Retinal pigment epithelial cell (primary cell): Measurements from ENCODE around the gene COPG2.
"Not testable (repeated sequence)": the region's sequence is repeated elsewhere in the genome, so short reads cannot be mapped to it uniquely, and the experiment has no call there.

Experiments
- DNase-seq: peaks from one replicate; pipeline ENCODE4 v3.0.0-alpha.2; 2010; ENCODE audit warnings: low read depth
- H3K4me3 ChIP-seq: 2 replicates; pipeline ENCODE4 v1.5.1; 2011; ENCODE audit warnings: mild to moderate bottlenecking, low read length, control low read depth, moderate library complexity
- TF ChIP-seq, protein P1 (sequence below): conservative IDR thresholded peaks from 2 replicates; pipeline ENCODE4 v1.5.1; 2011; ENCODE audit warnings: low read depth, low read length, control low read depth, inconsistent platforms

COPG2 gene

DNA sequence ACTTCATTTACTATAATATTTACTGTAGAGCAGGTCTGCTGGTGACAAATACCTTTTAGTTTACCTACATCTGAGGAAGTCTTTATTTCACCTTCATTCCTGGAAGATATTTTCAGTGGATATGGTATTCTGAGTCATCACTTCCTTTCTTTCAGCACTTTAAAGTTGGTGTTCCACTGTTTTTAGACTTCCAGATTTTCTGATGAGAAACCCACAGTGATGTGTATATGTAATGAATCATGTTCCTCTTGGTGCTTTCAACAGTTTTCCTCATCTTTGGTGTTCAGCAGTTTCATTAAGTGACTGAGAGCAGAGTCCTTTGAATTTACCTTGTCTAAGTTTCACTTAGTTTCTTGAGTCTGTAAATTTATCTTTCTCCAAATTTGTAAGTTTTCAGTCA is 36.4 kb downstream of the COPG2 start:
- H3K4me3 ChIP-seq = no peak overlapping the region
- DNase-seq = no peak
- TF ChIP-seq, protein P1, sequence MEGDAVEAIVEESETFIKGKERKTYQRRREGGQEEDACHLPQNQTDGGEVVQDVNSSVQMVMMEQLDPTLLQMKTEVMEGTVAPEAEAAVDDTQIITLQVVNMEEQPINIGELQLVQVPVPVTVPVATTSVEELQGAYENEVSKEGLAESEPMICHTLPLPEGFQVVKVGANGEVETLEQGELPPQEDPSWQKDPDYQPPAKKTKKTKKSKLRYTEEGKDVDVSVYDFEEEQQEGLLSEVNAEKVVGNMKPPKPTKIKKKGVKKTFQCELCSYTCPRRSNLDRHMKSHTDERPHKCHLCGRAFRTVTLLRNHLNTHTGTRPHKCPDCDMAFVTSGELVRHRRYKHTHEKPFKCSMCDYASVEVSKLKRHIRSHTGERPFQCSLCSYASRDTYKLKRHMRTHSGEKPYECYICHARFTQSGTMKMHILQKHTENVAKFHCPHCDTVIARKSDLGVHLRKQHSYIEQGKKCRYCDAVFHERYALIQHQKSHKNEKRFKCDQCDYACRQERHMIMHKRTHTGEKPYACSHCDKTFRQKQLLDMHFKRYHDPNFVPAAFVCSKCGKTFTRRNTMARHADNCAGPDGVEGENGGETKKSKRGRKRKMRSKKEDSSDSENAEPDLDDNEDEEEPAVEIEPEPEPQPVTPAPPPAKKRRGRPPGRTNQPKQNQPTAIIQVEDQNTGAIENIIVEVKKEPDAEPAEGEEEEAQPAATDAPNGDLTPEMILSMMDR = no peak

DNA sequence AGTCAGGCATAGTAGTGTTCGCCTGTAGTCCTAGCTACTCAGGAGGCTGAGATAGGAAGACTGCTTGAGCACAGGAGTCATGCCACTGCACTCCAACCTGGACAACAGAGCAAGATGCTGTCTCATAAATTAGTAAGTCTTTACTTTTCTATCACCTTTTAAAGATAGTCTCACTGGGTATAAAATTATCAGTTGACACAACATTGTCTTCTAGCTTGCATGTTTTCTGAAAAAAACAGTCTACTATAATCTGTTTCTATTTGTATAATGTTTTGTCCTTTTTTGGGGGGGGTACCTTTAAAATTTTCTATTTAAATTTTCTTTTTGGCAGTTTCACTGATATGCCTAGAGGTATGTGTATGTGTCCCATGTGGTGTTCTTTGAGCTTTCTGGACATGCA is 39.6 kb downstream of the COPG2 start:
- no peak overlapping the region for H3K4me3 ChIP-seq
- DNase-seq = no peak
- TF ChIP-seq, protein P1 = no peak

DNA sequence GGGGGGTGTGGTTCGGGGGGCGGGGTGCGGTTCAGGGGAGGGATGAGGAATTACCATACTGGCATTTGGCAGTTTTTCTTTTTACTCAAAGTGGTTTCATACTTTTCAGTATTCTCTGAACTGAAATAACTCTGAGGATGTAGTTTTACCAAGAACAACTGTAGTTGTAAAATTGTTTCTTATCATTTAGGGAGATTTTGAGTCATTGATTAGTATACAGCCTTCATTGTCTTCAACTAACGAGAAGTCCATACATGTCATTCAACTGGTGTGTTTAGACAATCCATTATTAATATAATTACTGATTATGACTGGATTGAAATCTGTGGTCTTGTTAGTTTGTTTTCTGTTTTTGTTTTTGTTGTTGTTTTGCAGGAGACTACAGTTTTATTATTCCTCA is 40.8 kb downstream of the COPG2 start:
- DNase-seq = no peak
- no peak overlapping the region for H3K4me3 ChIP-seq
- TF ChIP-seq, protein P1 = no peak

DNA sequence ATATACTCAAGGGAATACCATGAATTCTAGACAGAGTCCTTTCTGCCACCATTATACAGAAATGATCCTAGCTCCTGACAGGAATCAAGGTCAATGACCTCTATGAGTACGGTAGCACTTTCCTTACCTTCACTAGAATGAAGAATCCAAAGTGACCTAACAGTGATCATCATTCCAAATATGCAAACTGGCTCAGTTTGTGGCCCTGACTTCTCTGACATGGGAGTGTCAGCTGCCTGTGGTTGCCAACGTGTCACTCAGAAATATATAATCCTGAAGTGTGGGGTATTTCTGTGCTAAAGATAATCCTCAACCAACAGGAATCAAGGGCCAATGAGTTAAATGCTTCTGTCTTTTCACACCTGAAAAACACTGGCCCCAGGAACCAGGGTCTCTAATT is 45.7 kb downstream of the COPG2 start:
- TF ChIP-seq, protein P1 = no peak
- no peak overlapping the region for H3K4me3 ChIP-seq
- DNase-seq = peak; percentile 1

DNA sequence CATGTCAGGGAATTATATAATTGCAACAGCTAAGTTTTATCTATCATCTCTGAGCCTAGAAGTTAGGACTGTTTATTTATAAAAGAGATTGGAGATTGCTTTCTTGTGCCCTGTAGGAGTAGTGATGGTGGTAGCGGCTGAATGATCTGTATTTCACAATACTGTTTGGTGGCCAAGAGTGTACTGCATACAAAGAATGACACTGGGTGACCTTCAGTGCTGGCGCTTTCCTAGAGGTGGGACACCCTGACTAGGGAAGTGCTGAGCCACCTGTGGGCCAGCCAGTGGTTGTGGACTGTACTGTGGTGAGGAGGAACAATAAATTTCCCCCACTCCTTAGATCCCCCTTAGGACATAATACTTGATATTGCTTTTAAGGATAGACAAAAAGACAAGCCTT is 53.0 kb downstream of the COPG2 start:
- no peak overlapping the region for H3K4me3 ChIP-seq
- TF ChIP-seq, protein P1 = no peak
- DNase-seq = no peak

DNA sequence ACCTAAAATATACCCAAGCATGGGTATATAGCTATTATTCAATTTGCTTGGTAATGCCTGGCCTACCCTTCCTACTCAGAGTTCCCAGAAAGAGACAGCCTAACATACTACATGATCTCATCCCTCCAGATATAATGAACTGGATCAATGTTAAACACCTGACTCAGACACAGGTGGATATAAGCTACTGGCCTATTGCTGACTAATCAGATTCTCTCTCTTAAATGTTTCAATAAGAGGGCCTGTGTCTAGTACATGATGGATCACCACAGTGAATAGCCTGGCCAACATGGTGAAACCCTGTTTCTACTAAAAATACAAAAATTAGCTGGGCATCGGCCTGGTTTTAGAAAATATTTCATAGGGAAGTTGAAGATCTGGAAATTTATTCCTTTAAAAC is 54.1 kb downstream of the COPG2 start:
- no peak overlapping the region for H3K4me3 ChIP-seq
- TF ChIP-seq, protein P1 = no peak
- no peak for DNase-seq

DNA sequence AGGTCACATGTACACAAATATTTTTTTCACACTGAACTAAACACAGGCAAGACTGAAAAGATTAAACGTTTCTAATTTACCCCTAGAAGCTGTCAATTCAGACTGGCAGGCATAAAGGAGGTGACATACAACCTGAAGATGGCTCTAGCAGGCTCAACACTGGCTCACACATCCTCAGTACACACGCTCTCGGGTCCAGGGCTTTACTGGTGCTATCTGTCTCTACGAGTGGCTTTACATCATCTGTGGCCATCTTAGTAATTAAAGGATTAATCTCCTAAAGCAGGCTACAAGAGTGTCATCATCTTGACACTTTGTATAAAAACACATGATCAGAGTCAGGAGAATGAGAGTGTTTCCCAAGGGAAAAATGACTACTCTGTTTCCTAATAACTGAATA is 57.3 kb downstream of the COPG2 start:
- TF ChIP-seq, protein P1 = no peak
- DNase-seq = no peak
- H3K4me3 ChIP-seq = no peak overlapping the region

DNA sequence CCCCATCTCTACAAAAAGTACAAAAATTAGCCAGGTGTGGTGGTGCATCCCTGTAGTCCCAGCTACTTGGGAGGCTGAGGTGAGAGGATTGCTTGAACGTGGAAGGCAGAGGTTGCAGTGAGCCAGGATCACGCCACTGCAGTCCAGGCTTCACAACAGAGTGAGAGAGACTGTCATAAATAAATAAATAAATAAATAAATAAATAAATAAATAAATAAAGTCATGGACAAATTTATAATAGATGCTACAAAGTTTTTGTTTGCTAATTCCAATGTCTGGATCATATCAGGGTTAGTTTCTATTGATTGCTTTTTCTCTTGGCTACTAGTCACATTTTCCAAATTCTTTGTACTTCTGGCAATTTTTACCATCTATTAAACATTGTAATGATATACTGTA is 61.5 kb downstream of the COPG2 start:
- not testable (repeated sequence) for H3K4me3 ChIP-seq, DNase-seq
